ENCODE data around the gene NANOS2. TPM values are rescaled to one million over a fixed set of nuclear protein-coding genes. Genes with fewer than 3 reads are reported as not detected.
"Not testable (repeated sequence)": the region's sequence is repeated elsewhere in the genome, so short reads cannot be mapped to it uniquely, and the experiment has no call there.

Gene NANOS2
- total RNA-seq, 2 donors from 2014 or later = not detected

DNA sequence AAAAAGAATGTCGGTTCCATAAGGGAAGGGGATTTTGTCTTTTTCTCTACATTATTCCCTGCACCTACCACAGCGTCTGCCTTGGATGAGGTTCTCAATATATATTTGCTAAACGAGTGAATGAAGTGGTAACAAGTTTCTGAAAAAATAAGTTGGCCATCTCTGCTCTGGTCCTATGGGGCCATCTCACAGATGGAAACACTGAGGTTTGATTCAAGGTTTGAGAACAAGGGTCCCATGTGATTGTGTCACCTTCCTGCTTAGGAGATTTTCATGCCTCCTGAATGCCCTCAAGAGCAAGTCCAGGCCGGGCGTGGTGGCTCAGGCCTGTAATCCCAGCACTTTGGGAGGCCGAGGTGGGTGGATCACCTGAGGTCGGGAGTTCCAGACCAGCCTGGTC lies 15.3 kb downstream of the NANOS2 start:
- H3K9me3 ChIP-seq = no peaks in the 10 kb centered on the region
- H3K27me3 ChIP-seq = no peaks in the 10 kb centered on the region
- peaks cover 0 to 24% of the 10 kb centered on the region in 2 donors for H3K4me1 ChIP-seq
- TF ChIP-seq, protein P1, sequence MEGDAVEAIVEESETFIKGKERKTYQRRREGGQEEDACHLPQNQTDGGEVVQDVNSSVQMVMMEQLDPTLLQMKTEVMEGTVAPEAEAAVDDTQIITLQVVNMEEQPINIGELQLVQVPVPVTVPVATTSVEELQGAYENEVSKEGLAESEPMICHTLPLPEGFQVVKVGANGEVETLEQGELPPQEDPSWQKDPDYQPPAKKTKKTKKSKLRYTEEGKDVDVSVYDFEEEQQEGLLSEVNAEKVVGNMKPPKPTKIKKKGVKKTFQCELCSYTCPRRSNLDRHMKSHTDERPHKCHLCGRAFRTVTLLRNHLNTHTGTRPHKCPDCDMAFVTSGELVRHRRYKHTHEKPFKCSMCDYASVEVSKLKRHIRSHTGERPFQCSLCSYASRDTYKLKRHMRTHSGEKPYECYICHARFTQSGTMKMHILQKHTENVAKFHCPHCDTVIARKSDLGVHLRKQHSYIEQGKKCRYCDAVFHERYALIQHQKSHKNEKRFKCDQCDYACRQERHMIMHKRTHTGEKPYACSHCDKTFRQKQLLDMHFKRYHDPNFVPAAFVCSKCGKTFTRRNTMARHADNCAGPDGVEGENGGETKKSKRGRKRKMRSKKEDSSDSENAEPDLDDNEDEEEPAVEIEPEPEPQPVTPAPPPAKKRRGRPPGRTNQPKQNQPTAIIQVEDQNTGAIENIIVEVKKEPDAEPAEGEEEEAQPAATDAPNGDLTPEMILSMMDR (IDR thresholded peaks at IDR 0.05) = no peak
- peaks cover 29% of the 10 kb centered on the region for H3K36me3 ChIP-seq
- no peak overlapping the region for H3K4me3 ChIP-seq
- no peak overlapping the region for H3K27ac ChIP-seq
- no peak for DNase-seq (ENCODE audit: low spot score)

DNA sequence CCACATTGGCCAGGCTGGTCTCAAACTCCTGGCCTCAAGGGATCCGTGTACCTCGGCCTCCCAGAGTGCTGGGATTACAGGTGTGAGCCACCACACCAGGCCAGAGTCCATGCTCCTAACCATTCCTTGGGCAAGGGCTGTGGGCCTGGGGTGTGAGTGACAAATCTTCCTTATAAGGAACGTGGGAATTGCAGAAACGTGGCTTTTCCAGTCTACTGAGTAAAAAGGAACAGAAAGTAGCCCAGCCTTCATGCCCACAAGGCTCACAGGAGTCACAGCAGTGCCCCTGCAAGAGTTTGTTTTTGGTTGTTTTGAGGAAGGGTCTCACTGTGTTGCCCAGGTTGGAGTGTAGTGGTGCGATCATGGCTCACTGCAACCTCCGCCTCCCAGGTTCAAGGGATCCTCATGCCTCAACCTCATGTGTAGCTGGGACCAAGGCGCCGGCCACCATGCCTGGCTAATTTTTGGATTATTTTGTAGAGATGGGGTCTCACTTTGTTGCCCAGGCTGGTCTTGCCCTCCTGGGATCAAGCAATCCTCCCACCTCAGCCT lies 17.2 kb downstream of the NANOS2 start:
- H3K4me1 ChIP-seq = peaks cover 0 to 18% of the 10 kb centered on the region in 2 donors
- no peak for DNase-seq (ENCODE audit: low spot score)
- H3K4me3 ChIP-seq = no peak overlapping the region
- no peaks in the 10 kb centered on the region for H3K9me3 ChIP-seq
- H3K36me3 ChIP-seq = peaks cover 29% of the 10 kb centered on the region
- no peak overlapping the region for H3K27ac ChIP-seq
- H3K27me3 ChIP-seq = no peaks in the 10 kb centered on the region
- TF ChIP-seq, protein P1 (IDR thresholded peaks at IDR 0.05) = no peak

DNA sequence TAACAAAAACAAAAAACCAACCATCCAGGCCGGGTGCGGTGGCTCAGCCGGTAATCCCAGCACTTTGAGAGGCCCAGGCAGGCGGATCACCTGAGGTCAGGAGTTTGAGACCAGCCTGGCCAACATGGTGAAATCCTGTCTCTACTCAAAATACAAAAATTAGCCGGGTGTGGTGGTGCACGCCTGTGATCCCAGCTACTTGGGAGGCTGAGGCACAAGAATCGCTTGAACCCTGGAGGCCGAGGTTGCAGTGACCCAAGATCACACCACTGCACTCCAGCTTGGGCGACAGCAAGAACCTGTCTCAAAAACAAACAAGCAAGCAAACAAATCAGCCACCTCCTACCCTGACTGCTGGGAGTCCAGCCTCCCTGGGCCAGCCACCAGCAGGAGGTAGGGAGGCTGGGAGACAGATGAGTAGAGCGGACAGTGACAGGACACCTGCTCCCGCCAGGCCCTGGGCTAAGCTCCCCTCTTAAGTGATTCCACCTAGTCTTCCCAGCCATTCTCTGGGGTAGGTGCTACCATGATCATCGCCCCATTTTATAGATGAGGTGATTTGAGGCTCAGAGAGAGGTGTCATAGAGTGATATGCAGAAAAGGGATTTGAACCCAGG lies 18.5 kb downstream of the NANOS2 start:
- H3K4me3 ChIP-seq; DNase-seq (ENCODE audit: low spot score): not testable (repeated sequence)
- H3K36me3 ChIP-seq = peaks cover 29% of the 10 kb centered on the region

DNA sequence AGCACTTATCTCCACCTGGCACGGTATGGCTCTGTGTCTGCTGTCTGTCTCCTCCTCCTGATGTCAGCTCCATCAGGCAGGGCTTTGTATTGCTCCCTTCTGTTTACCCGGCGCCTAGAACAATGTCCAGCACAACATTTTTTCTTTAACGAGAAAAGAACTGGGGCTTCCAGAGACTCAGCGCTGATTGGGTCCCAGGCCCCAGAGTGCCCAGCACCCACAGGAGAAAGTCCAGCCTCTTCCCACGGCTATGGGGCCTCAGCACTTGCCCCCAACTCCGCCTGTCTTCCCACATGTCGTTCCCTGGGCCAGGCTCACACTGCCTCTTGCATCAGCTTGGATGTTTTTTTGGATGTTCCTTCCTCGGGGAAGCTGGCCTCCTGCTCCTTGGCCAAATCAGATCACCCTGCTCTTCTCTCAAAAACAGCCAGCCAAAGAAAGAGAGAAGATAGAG lies 19.0 kb downstream of the NANOS2 start:
- H3K36me3 ChIP-seq = peaks cover 29% of the 10 kb centered on the region
- no peak overlapping the region for H3K4me3 ChIP-seq
- no peak overlapping the region for H3K27ac ChIP-seq
- TF ChIP-seq, protein P1 (IDR thresholded peaks at IDR 0.05) = no peak
- DNase-seq (ENCODE audit: low spot score) = no peak
- H3K4me1 ChIP-seq = peaks cover 0 to 5% of the 10 kb centered on the region in 2 donors
- no peaks in the 10 kb centered on the region for H3K9me3 ChIP-seq
- H3K27me3 ChIP-seq = no peaks in the 10 kb centered on the region

More for the DNA sequence above, 18.5 kb downstream of the NANOS2 start:
- H3K27ac ChIP-seq, H3K27me3 ChIP-seq, H3K9me3 ChIP-seq: not testable (repeated sequence)
- H3K4me1 ChIP-seq = peaks cover 0 to 10% of the 10 kb centered on the region in 2 donors

DNA sequence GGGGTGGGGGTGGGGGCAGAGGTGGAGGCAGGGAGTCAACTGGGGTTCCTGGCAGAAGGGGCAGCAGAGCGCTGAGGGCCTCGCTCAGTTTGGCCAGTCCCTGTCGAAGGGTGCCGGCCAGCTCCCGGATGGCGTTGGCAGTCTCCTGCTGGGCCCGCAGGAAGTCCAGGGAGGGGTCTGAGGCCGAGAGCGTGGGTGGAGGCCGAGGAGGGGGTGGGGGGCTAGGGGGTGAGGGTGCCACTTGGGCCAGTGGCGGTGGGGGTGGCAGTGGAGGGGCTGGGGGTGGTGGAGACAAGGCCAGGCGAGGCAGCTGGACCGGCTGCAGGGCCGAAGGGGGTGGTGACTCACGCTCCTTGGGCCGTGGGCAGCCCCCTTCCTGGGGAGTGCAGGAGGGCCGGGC lies 23.7 kb downstream of the NANOS2 start:
- Histone ChIP-seq H3K27me3 (no peaks in the 10 kb centered on the region), H3K27ac (no peak overlapping the region), H3K36me3 (peaks cover 13% of the 10 kb centered on the region), H3K4me3 (no peak overlapping the region), H3K9me3 (no peaks in the 10 kb centered on the region), H3K4me1 (peaks cover 0 to 6% of the 10 kb centered on the region in 2 donors)
- TF ChIP-seq, protein P1 (IDR thresholded peaks at IDR 0.05) = no peak
- DNase-seq (ENCODE audit: low spot score) = no peak

DNA sequence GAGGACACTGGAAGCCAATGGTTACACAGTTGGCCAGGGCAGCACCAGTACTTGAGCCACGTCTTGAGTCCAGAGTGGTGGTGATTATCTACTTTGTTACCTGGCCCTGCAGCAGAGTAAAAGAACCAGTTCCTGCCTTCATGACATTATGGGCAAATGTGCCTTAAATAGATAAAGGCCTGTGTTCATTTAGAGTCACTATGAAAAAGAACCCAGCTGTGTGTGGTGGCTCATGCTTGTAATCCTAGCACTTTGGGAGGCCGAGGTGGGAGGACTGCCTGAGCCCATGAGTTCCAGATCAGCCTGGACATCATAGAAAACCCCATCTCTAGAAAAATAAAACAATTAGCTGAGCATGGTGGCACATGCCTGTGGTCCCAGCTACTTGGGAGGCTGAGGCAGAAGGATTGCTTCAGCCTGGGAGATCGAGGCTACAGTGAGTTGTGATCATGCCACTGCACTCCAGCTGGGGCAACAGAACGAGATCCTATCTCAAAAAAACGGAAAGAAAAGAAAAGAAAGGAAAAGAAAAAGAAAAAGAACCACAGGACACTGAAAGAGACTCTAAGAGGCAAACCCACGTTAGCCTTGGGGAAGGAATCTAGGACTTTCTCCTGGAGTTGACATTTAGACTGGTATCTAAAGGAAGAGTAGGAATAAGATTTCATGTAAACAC lies 25.2 kb downstream of the NANOS2 start:
- TF ChIP-seq, protein P1 (IDR thresholded peaks at IDR 0.05) = no peak
- Histone ChIP-seq H3K9me3 (no peaks in the 10 kb centered on the region), H3K27ac (no peak overlapping the region), H3K36me3 (peaks cover 6% of the 10 kb centered on the region), H3K4me1 (peaks cover 0 to 20% of the 10 kb centered on the region in 2 donors), H3K27me3 (no peaks in the 10 kb centered on the region), H3K4me3 (no peak overlapping the region)
- DNase-seq (ENCODE audit: low spot score) = no peak
